GM19240 (cell line): ENCODE measurements around the gene FGF14.
"Not testable (repeated sequence)": the region's sequence is repeated elsewhere in the genome, so short reads cannot be mapped to it uniquely, and the experiment has no call there.

ENCODE experiments used
- DNase-seq: peaks from one replicate; pipeline ENCODE4 v3.0.0; 2011; ENCODE audit warnings: low spot score; ENCODE audit not compliant: insufficient read length

Gene FGF14

DNA sequence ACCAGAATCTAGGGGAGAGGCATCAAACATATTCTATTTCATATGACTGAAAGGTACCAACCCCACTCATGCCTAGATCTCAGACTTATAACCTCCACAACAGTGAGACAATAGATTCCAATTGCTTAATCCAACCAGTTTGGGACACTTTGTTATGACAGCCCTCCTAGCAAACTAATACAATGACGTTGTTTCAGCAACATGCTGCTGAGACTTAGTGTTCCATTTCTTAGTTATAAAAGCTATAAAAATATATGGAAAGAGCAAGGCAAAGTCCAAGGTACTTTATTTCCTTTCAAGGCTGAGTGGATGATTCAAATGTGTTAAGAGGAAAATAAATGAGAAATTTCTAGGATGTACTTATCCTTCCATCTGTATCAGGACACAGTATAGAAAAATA is 352.0 kb downstream of the FGF14 start:
- DNase-seq, result no peak

DNA sequence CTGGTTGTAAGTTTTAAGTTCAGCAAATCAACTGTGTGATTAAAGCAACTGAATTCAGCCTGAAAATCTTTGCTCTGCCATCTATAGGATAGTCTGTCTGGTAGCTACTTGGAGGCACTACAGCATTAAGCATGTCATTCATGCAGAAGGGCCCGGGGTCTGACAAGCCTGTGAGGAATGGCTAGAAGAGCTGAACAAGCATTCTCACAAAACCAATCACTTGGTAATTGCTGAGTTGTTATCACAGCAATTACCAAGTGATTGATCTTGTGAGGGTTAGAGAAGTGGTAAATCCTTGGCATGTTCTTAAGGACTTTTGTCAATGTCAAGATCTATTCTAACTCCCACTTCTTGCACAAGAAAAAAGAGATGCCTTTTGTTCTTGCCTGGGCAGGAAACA is 356.1 kb downstream of the FGF14 start:
- DNase-seq, result no peak

DNA sequence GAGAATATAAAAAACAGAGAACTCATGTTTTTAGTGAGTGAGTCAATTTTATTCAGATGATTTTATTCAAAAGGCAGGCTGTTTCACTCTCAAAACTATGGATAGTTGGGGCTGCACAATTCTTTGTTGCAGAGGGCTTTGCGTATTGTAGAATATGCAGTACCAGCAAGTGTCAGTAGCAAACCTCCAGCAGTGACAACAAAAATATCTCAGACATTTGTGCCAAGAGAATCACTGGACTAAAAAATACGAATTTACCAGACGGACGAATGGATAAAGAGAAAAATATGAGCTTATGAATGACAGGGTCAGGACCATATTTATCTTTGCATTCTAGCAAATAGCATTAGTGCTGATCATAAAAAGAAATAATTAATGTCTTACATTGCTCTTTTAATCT is 359.1 kb downstream of the FGF14 start:
- DNase-seq, result no peak

DNA sequence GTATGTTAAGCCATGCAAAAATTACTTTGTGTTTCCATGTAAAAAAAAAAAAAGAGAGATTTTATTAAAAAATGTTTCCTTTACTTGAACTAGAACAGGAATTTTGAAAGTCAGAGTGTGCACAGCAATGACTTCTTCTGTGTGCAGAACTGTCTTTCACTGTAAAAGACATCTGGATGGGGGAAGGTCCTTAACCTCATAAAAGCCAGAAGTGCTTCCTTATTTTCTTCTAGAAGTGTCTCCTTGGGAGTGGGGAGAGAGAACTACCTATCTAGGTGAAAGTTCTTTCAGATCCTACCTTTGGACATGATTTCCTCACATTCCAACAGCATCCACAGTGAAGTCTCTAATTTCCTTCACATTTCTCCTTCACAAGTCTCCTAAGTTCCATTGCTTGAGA is 360.3 kb downstream of the FGF14 start:
- DNase-seq, result no peak

DNA sequence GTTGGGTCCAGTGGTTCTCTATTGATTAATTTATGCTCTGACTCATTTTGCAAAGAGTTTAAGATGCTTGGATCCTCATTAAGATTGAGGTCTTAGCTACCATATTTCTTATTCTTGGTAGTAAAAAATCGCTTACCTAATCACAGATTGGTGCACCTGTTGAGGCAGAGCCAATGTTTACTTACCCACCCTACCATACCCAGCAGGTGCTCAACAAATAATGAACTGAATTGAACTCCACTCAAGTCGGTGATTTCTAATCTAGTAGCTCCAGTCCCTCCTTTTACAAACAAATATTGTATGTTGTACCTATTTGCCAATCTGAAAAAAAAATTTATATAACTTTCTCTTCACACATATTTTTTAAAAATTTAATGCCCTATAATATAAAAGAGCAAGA is 361.0 kb downstream of the FGF14 start:
- DNase-seq, result no peak

DNA sequence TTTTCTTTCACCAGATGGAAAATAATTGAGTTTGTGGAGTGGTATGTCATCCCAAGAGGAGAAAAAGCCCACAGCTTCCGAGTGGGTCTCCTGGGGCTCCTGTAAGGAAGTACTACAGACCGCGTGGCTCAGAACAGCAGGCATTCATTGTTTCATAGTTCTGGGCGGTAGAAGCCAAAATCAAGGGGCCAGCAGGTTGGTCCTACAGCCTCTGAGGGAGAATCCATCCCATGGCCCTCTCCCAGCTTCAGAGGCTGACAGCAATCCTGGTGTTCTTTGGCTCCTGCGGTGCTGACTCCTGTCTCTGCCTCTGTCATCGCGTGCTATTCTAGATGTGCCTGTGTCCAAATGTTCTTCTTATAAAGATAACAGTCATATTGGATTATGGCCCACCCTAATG is 362.6 kb downstream of the FGF14 start:
- DNase-seq, result no peak

DNA sequence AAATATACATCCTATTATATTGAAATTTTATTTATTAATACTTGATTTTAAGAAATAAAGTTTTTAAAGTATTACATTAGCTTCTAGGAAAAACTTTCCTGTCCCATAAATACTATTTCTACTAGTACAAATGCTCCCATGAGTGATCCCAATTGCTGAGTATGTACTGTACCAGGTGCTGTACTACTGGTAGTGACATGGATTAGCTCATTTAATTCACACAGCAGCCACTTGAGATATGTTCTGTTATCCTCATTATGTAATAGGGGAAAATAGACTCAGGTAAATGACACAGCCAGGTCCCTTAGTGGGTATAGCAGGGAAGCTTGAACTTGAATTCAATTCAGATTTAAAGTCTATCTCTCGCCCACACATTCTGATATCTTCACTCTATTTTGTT is 363.1 kb downstream of the FGF14 start:
- DNase-seq, result no peak

DNA sequence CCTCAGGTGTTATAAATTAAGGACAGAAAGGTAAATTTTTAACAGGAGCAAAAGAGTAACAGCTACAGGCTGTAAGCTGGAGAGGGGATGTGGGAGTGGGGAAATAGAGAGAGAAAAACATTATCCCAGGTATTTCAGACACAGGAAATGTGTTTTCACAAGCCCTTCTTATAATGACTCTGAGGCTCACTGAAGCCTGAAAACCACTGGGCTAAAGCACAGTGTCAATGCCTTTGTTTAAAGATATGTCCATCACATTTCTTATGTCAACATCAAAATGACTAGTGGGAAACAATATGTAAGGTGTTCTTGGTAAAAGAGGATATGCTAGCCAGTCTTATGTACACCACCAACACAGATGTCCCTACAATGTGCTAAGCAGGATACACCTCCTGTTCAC is 365.9 kb downstream of the FGF14 start:
- DNase-seq, result no peak

DNA sequence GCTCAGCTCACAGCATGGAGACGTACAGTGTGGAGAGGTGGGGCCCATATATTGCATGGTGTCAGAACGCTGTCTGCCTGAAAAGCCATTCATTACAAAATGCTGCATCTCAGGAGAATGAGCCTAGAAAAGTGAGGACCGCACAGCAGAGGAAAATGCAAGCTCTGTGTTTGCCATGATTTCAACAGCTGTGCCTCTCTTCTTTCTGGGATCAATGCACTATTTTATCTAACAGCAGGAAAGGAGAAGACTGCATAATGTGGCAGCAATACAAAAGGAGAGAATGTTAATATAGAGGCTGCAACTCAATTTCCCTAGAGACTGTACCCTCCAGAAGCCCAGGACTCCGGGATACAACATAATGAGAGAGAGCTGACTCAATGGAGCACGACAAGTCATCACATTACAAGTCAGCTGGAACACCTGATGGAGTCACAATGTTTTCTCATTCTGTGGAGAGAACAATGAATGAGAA is 368.0 kb downstream of the FGF14 start:
- no peak for DNase-seq

DNA sequence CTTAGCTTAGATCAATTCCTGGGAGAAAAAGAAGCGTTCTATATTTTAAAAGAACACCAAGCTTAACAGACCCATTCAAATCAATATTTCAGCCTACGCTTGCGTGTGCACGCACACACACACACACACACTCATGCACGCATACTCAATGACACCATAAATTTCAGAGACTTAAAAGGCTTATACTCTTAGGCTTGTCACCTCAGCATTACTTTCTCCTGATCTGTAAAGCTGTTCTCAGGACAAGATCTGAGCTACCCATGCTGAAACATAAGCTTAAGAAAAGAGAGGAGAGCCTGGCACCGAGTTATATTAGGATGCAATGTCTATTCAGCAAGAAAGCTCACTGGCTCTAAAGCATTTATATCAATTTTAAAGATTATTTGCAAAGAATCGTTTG is 368.5 kb downstream of the FGF14 start:
- no peak for DNase-seq

DNA sequence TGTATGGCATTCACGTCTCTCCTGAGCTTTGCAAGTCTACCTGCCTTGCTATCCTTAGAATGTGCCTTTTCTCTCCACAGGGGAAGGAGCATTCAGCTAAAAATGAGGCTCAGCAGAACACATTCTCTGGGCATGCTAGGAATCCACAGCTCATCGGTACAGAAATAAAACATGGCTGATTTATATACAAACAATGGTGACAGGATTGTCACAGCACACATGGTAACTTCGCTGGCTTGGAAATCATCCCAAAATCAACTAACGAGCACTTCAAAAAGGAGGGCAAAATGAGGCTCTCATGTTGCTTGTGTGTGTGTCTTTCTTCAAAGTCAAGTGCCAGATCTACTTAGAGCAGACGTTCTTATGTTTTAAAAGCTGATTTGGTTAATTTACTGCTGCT is 373.0 kb downstream of the FGF14 start:
- no peak for DNase-seq

DNA sequence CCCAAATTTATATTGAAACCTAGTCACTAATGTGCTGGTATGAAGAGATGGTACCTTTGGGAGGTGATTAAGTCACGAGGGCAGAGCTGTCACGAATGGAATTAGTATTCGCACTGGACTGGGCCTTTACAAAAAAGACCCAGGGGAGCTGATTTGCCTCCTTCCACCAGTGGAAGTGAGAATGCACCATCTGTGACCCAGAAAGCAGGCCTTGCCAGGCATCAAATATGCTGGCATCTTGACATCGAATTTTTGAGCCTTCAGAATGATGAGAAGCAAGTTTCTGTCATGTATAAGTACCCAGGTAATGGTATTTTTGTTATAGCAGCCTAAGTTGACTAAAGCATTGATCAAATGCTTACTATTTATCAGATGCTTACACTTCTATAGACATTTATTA is 373.6 kb downstream of the FGF14 start:
- DNase-seq, result no peak

DNA sequence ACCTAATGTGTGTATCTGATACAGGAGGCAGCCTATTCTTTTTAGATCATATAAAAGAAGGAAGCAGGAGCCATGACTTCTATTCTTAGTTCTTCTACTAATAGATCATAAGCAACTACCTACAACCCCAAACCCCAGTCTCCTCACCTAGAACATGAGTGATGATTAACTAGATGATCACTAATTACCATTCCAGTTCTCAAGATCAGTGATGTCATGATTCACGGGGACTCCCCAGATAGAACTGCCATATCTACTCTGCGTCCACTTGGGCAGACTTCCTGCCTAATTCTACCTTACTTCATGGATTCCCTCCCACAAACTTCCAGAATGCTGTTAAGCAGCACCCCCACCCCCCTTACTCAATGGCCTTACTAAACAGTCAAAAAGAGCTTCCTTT is 380.1 kb downstream of the FGF14 start:
- no peak for DNase-seq

DNA sequence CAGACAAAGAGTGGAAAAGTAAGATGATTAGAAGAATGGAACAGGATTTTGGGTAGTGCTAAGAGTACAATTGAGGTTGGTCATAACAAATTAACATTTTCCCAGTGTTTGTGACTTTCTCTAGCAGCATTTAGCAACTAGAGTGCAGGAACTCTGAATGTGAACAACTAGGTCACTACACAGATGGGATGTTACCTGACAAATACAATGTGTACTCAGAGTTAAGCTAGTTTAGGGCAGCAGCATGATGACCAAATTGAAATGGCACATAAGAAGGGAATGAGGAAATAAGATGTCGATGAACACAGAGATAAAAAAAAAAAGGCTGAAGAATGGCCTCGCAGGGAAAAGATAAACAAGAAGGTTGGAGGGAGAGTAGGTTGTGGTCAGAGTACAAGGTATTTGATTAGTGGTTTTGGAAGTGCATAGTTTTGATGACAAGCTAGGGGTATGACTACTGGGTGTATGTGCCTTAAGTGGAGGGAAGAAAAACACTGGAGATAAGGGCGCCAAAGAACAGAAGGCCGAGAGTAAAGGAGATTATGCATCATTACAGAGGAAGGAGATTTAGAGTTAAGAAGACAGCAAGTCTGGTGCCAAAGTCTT is 381.1 kb downstream of the FGF14 start:
- DNase-seq, result no peak

DNA sequence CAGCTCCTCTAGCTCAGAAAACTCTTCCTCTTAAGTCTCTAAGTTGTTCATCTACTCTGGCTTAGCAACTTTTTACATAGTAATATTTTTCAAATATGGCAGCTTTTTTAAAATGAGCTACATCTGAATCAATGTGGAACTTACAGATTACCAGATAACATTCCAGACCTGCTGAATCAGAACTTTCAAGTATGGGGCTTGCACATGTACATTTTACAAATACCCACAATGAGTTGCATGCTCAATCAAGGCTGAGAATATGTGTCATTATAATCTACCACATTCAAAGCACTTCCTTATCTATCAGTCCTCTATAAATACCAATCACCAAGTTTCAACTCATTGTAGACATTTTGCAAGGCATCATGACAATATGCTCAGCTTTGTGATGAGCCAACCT is 383.1 kb downstream of the FGF14 start:
- no peak for DNase-seq

DNA sequence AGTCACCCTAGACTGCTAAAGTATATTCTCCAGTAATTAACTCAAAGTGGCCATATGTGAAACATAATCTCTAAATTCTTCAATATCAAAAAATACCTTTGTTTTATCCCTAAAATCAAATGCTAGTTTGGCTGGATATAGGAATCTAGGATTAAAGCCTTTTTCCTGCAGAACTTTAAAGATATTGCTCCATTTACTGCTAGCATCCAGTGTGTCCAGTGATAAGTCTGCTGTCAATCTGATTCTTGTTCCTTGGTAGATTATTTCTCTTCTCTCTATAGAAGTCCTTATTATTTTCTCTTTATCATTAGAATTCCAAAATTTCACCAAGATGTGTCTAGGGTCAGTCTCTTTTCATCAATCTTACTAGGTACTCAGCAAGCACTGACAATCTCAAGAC is 384.6 kb downstream of the FGF14 start:
- DNase-seq, result no peak

DNA sequence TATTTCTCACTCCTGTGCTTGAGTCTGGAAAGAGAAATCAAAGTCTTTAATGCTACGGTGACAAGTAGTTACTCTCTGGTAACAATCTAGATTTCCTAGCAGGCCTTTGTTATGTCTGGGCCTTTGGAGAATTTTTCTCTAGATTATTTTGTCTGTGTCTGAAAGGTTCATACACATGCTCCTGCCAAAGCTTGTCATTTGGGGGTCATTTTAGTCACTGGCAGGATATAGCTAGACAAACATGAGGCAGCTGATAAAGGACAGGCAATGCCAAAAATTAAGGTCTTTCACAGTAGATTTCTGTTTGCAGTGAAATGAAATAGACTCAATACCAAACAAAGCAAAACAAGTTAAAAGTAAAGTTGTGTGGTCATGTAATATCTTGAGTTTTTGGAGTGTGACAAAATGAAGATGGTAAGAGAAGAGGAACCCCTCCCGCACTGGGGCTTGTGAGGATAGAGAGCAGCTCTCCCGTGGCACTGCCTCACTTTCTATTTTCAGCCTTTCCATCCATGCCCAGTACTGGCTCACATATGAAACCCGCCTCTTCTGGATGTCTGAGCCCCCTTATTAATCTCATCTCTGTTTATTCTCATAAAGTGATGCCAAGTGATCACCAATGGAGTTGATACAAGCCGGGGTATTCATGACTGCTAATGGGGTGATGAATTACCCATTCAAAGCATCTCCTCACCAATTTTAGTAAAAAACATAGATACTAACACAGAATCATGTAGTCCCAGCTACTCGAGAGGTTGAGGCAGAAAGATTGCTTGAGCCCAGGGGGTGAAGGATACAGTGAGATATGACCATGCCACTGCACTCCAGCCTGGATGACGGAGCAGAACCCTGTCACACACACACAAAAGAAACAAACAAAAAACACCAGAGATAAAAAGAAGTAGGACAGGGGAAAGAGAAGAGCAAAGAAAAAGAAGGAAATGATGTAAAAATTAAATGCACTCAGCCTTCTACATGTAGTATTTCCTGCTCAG is 389.3 kb downstream of the FGF14 start:
- DNase-seq, result no peak

DNA sequence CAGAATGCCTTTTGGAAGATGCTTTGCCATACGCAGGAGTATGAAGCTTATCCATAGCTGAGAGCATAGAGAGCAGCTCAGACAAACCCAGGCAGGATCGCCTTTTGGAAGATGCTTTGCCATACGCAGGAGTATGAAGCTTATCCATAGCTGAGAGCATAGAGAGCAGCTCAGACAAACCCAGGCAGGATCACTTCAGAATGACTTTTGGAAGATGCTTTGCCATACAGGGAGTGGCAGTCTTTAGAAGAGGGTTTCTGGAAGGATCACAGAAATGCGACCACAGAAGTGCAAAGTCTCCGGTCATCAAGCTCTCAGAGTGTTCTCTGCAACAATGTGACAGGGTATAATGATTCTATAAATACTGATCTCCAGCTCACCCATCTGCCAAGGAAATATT is 390.4 kb downstream of the FGF14 start:
- not testable (repeated sequence) for DNase-seq

DNA sequence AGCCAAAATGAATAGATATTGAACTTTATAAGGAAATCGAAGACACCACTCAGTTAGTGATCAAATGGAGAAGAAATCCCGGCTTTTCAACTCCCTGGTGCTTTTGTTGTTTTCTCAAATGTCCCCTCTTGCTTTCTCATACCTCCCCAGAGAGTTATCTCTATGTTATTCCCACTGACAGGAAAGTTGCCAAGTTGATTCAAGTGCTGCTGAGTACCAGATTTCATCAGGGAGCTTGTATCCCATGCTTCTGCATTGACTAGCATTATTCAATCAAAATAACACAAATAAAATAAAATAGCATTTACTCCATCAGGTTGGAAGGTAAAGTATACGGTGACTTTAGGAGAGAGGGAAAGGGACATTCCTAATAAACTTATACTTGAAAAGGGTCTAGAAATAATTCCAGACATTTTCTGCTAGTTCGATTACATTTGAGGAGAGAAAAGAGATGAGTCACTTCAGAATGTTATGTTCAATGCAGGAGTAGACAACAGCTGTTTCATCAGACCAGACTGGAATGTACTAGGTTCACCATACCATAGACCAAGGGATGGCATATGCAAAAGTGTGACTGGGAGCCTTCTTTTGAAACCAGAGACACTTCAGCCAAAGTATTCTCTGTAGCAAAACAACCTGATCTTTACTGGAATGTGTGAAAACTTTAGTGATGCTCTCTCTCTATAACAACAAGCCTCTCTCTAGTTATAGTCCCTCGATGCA is 397.8 kb downstream of the FGF14 start:
- DNase-seq, result no peak

DNA sequence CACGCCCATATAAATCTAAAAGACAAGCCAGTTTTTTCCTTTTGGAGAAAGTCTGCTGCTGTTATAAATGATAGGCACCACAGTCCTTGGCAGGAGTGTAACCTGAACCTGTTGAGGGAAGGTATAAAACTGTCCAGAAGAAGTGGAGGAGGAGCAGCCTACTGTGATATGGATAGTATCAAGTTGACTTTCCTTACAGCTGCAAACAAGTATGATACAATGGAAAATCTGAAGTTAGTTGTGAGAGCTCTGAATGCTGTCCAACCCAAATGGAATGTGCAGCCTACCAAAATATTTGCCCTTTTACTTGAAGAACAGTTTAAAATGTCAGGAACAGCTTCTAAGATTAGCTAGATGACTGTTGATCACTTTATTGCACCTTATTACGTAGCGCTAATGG is 399.6 kb downstream of the FGF14 start:
- DNase-seq, result no peak

DNA sequence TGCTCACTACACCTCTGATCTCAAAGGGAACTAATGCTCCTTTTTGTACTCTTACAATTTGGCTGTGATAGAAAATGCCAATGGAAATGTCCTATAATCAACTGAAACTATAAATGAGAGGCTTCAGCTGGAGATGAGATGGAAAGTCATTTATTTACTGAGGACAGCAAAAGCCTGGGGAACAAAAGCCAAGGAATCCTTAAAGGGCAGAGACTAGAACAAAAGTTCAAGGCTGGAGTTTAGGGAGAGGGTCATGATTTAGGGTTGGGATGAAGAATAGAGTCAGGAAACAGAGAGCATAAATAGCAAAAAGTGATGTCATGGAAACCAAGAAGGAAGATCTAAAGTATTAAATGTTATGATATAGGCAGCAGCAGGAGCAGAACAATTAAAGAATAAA is 401.1 kb downstream of the FGF14 start:
- DNase-seq, result no peak

DNA sequence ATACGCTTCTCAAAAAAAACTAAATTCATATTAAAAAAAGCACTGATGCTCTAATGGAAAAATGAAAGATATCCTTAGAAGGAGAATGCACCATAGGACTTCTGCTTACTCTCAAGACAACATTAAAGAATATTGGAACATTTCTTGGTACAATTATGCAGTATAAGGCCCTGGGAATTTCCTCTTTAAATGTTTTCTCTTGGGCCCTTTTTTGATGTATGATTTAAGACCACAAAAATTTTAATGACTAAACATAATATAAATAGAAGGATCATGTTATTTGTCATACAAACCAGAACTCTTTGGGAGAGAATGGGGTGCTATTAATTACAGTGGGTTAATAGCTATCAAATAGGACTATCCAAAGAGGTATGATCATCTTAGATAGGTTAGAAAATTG is 403.7 kb downstream of the FGF14 start:
- no peak for DNase-seq
